ENCODE measurements around the gene ZPLD1. TPM values are rescaled to one million over a fixed set of nuclear protein-coding genes. Genes with fewer than 3 reads are reported as not detected.

ZPLD1 gene
- total RNA-seq, 2 experiments from 2014 or later: not detected

DNA sequence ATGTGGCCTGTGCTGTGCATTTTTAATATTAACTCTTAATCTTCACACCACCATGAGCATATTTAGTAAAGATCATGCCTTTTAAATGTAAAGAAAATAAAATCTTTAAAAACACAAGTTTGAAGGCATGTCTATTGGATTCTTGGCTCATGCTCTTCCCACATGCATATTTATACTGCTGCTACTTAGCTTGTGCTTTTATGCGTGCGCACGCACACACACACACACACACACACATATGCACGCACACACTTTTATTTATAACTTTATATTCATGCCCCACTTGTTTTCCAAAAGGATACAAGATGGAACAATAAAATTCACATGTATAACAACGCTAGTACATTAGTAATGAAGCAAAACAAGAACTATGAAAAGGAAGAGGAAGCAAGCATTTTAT, 36.1 kb upstream of the ZPLD1 start:
- Histone ChIP-seq H3K27ac (ENCODE audit: low read depth, low read length, poor library complexity, severe bottlenecking) (no peak overlapping the region), H3K36me3 (ENCODE audit: insufficient read depth, low read length) (no peaks in the 10 kb centered on the region), H4K20me1 (ENCODE audit: insufficient read depth, low read length) (no peaks in the 10 kb centered on the region), H2AFZ (ENCODE audit: low read length) (no peak overlapping the region), H3K79me2 (ENCODE audit: insufficient read depth, low read depth, low read length) (no peaks in the 10 kb centered on the region), H3K4me1 (ENCODE audit: insufficient read depth, low read length, poor library complexity, severe bottlenecking) (no peaks in the 10 kb centered on the region), H3K9me3 (ENCODE audit: low read length) (no peaks in the 10 kb centered on the region), H3K9me2 (ENCODE audit: insufficient read depth, low read length) (no peaks in the 10 kb centered on the region), H3K4me2 (ENCODE audit: low read length) (no peak overlapping the region), H3K4me3 (ENCODE audit: low read depth, low read length, poor library complexity, severe bottlenecking) (no peak overlapping the region)
- intact Hi-C loops (cut with micrococcal nuclease; ENCODE audit: unreplicated experiment): no loop called here
- TF ChIP-seq CTCF (conservative IDR thresholded peaks at IDR 0.05; ENCODE audit: low read length) (no peak), EZH2phosphoT487 (IDR thresholded peaks at IDR 0.05; ENCODE audit: borderline replicate concordance, low read depth, low read length) (no peak)
- BruUV-seq (replicated peaks): no TSS peak
- no peak for DNase-seq (ENCODE audit: low spot score)
- ChIA-PET CTCF (ENCODE audit: unreplicated experiment) (no interaction called here), POLR2A (no interaction called here)

DNA sequence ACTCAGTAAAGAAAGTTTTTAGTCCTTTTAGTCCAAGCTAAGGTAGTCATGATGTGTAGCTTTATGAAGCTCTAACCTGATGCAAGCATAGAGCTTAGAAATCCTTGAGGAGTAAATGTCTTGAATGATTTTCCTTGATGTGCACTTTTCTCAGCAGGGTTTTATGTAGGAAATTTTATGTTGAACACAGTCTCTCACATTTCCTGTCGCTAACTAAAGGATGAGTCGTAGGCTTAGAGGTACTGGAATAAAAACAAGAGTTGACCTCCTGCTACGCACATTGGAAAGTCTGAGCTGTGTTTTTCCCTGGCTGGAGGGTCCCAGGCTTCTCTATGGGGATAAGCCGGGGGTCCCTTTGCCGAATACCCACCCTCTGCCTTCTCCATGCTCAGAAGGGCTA, 34.7 kb upstream of the ZPLD1 start:
- DNase-seq (ENCODE audit: low spot score): no peak
- no peaks in the 10 kb centered on the region for H3K4me1 ChIP-seq (ENCODE audit: insufficient read depth, low read length, poor library complexity, severe bottlenecking)
- ChIA-PET CTCF (ENCODE audit: unreplicated experiment) (no interaction called here), POLR2A (interaction anchor here (1.0 kb wide), 1 partner anchor 15 kb away, joined by 3 read pairs; no protein-coding TSS in a partner anchor)
- intact Hi-C loops (cut with micrococcal nuclease; ENCODE audit: unreplicated experiment): no loop called here
- no peaks in the 10 kb centered on the region for H3K79me2 ChIP-seq (ENCODE audit: insufficient read depth, low read depth, low read length)
- H3K9me2 ChIP-seq (ENCODE audit: insufficient read depth, low read length): no peaks in the 10 kb centered on the region
- H4K20me1 ChIP-seq (ENCODE audit: insufficient read depth, low read length): no peaks in the 10 kb centered on the region
- H2AFZ ChIP-seq (ENCODE audit: low read length): no peak overlapping the region
- BruUV-seq (replicated peaks): no TSS peak
- H3K36me3 ChIP-seq (ENCODE audit: insufficient read depth, low read length): no peaks in the 10 kb centered on the region
- no peak overlapping the region for H3K27ac ChIP-seq (ENCODE audit: low read depth, low read length, poor library complexity, severe bottlenecking)
- TF ChIP-seq EZH2phosphoT487 (IDR thresholded peaks at IDR 0.05; ENCODE audit: borderline replicate concordance, low read depth, low read length): no peak
- no peak for TF ChIP-seq CTCF (conservative IDR thresholded peaks at IDR 0.05; ENCODE audit: low read length)
- no peak overlapping the region for H3K4me2 ChIP-seq (ENCODE audit: low read length)
- H3K4me3 ChIP-seq (ENCODE audit: low read depth, low read length, poor library complexity, severe bottlenecking): no peak overlapping the region
- H3K9me3 ChIP-seq (ENCODE audit: low read length): no peaks in the 10 kb centered on the region

GRCh38 chr3:102400766-102401165, 34.0 kb upstream of the ZPLD1 start:
- POLR2A ChIA-PET: no interaction called here
- no peak overlapping the region for H3K4me2 ChIP-seq (ENCODE audit: low read length)

More at GRCh38 chr3:102400766-102401165, 34.0 kb upstream of the ZPLD1 start:
- intact Hi-C loops (cut with micrococcal nuclease; ENCODE audit: unreplicated experiment): no loop called here
- H3K4me3 ChIP-seq (ENCODE audit: low read depth, low read length, poor library complexity, severe bottlenecking): no peak overlapping the region
- no peak for DNase-seq (ENCODE audit: low spot score)
- H3K4me1 ChIP-seq (ENCODE audit: insufficient read depth, low read length, poor library complexity, severe bottlenecking): no peaks in the 10 kb centered on the region
- CTCF ChIA-PET (ENCODE audit: unreplicated experiment): no interaction called here
- H2AFZ ChIP-seq (ENCODE audit: low read length): no peak overlapping the region
- no peaks in the 10 kb centered on the region for H3K36me3 ChIP-seq (ENCODE audit: insufficient read depth, low read length)
- H3K79me2 ChIP-seq (ENCODE audit: insufficient read depth, low read depth, low read length): no peaks in the 10 kb centered on the region
- TF ChIP-seq CTCF (conservative IDR thresholded peaks at IDR 0.05; ENCODE audit: low read length) (no peak), EZH2phosphoT487 (IDR thresholded peaks at IDR 0.05; ENCODE audit: borderline replicate concordance, low read depth, low read length) (no peak)
- BruUV-seq (replicated peaks): no TSS peak
- H3K9me3 ChIP-seq (ENCODE audit: low read length): no peaks in the 10 kb centered on the region
- no peaks in the 10 kb centered on the region for H4K20me1 ChIP-seq (ENCODE audit: insufficient read depth, low read length)
- H3K9me2 ChIP-seq (ENCODE audit: insufficient read depth, low read length): no peaks in the 10 kb centered on the region
- no peak overlapping the region for H3K27ac ChIP-seq (ENCODE audit: low read depth, low read length, poor library complexity, severe bottlenecking)

Measured in OCI-LY7 (cell line).